Measurements from ENCODE around the gene CYB5R4. TPM values are rescaled to one million over a fixed set of nuclear protein-coding genes. Genes with fewer than 3 reads are reported as not detected.
"Not testable (repeated sequence)": the region's sequence is repeated elsewhere in the genome, so short reads cannot be mapped to it uniquely, and the experiment has no call there.

The CYB5R4 gene
- total RNA-seq, 3 donors from 2014 or later = 7.2 to 11.1 (median 7.8) TPM

DNA sequence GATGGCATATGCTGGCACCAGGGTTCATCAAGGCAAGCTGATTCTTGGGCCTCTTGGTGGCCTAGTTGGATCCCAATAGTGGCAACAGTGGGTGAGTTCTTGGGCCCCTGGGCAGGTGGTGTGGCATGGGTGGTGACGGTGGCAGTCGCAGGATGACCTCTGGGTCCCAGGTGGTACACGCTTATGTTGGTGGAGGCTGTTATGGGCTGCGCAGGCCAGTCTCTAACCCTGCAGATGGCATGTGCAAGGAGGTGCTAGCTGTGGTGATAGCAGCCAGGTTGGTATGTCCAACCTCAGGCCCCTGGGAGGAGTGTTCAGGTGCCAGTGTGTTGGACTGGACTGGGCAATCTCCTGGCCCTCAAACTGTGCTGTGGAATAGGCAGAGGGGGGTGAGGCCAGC lies 46.2 kb downstream of the CYB5R4 start:
- peaks cover 4 to 20% of the 10 kb centered on the region in 2 donors for H3K9me3 ChIP-seq
- no peaks in the 10 kb centered on the region for H3K27me3 ChIP-seq
- H3K36me3 ChIP-seq = no peaks in the 10 kb centered on the region
- no peak overlapping the region for H3K27ac ChIP-seq
- intact Hi-C loops (cut with DNase I; ENCODE audit: low total_unique reads) = no loop called here
- TF ChIP-seq, protein P1, sequence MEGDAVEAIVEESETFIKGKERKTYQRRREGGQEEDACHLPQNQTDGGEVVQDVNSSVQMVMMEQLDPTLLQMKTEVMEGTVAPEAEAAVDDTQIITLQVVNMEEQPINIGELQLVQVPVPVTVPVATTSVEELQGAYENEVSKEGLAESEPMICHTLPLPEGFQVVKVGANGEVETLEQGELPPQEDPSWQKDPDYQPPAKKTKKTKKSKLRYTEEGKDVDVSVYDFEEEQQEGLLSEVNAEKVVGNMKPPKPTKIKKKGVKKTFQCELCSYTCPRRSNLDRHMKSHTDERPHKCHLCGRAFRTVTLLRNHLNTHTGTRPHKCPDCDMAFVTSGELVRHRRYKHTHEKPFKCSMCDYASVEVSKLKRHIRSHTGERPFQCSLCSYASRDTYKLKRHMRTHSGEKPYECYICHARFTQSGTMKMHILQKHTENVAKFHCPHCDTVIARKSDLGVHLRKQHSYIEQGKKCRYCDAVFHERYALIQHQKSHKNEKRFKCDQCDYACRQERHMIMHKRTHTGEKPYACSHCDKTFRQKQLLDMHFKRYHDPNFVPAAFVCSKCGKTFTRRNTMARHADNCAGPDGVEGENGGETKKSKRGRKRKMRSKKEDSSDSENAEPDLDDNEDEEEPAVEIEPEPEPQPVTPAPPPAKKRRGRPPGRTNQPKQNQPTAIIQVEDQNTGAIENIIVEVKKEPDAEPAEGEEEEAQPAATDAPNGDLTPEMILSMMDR (IDR thresholded peaks at IDR 0.05) = no peak
- TF ChIP-seq POLR2A (IDR thresholded peaks at IDR 0.05) (no peak), POLR2AphosphoS5 (IDR thresholded peaks at IDR 0.05) (no peak)
- no peak overlapping the region for H3K4me3 ChIP-seq
- no peaks in the 10 kb centered on the region for H3K4me1 ChIP-seq
- no peak for DNase-seq (ENCODE audit: low spot score in 2 of 2)

DNA sequence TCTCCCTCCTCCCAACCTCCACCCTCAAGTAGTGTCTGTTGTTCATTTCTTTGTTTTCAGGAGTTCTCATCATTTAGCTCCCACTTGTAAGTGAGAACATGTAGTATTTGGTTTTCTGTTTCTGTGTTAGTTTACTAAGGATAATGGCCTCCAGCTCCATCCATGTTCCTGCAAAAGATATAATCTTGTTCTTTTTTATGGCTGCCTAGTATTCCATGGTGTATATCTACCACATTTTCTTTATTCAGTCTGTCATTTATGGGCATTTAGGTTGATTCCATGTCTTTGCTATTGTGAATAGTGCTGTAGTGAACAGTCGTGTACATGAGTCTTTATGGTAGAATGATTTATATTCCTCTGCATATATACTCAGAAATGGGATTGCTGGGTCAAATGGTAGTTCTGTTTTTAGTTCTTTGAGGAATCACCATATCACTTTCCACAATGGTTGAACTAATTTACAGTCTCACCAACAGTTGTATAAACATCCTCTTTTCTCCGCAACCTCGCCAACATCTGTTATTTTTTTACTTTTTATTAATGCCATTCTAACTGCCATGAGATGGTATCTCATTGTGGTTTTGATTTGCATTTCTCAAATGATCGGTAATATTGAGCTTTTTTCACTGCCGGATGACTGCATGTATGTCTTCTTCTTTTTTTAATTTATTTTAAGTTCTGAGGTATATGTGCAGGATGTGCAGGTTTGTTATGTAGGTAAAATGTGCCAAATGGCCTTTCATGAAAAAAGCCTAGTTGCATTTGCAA lies 48.3 kb downstream of the CYB5R4 start:
- H3K4me1 ChIP-seq; H3K4me3 ChIP-seq; H3K27me3 ChIP-seq; H3K27ac ChIP-seq; intact Hi-C loops (cut with DNase I; ENCODE audit: low total_unique reads); H3K36me3 ChIP-seq; H3K9me3 ChIP-seq; DNase-seq (ENCODE audit: low spot score in 2 of 2): not testable (repeated sequence)

DNA sequence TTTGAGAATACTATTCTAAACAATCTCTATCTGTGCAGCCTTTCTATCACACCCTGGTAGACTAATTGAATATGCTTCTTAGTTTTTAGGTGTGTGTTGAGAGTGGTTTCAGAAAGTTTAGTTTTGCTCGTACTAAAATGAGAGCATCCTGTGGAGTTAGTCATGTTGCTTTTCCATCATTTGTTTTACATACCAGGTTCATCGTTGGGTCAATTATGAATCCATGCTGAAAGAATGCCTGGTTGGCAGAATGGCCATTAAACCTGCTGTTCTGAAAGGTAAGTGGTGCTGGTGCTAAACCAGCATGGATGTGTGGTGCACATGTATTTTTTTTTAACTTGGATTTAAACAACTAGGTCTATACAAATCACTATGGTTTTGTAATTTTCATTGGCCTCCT lies 49.3 kb downstream of the CYB5R4 start:
- peaks cover 4 to 9% of the 10 kb centered on the region in 2 donors for H3K9me3 ChIP-seq
- no peak overlapping the region for H3K4me3 ChIP-seq
- H3K36me3 ChIP-seq = no peaks in the 10 kb centered on the region
- H3K4me1 ChIP-seq = no peaks in the 10 kb centered on the region
- no peak for DNase-seq (ENCODE audit: low spot score in 2 of 2)
- intact Hi-C loops (cut with DNase I; ENCODE audit: low total_unique reads) = no loop called here
- H3K27me3 ChIP-seq = no peaks in the 10 kb centered on the region
- TF ChIP-seq POLR2AphosphoS5 (IDR thresholded peaks at IDR 0.05) (no peak), POLR2A (IDR thresholded peaks at IDR 0.05) (no peak)
- TF ChIP-seq, protein P1 (IDR thresholded peaks at IDR 0.05) = no peak
- no peak overlapping the region for H3K27ac ChIP-seq

DNA sequence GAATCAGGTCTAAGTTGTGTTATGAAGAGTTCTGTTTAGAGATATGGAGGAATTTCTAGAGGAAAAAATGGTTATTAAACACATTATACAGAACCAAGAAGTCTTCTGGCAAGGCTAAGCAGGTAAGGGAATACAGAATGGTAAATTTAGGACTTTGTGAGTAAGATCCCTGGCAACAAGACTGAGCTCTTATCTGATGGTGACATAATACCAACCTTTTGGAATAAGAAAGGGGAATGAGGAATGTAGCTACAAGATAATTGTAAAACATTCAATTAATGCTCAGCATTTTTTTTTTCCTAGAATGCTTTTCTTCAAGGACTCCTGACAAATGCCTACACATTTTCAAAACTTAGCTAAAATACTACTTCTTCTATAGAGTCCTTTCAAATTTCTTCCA lies 51.8 kb downstream of the CYB5R4 start:
- no peaks in the 10 kb centered on the region for H3K36me3 ChIP-seq
- no peak overlapping the region for H3K4me3 ChIP-seq
- TF ChIP-seq POLR2AphosphoS5 (IDR thresholded peaks at IDR 0.05) = no peak
- TF ChIP-seq POLR2A (IDR thresholded peaks at IDR 0.05) = no peak
- TF ChIP-seq, protein P1 (IDR thresholded peaks at IDR 0.05) = no peak
- no peak for DNase-seq (ENCODE audit: low spot score in 2 of 2)
- no peak overlapping the region for H3K27ac ChIP-seq
- H3K4me1 ChIP-seq = no peaks in the 10 kb centered on the region
- H3K27me3 ChIP-seq = no peaks in the 10 kb centered on the region
- H3K9me3 ChIP-seq = no peaks in the 10 kb centered on the region
- intact Hi-C loops (cut with DNase I; ENCODE audit: low total_unique reads) = loop anchor here (5.0 kb wide), 1 partner anchor 256 kb away; no protein-coding TSS in a partner anchor

DNA sequence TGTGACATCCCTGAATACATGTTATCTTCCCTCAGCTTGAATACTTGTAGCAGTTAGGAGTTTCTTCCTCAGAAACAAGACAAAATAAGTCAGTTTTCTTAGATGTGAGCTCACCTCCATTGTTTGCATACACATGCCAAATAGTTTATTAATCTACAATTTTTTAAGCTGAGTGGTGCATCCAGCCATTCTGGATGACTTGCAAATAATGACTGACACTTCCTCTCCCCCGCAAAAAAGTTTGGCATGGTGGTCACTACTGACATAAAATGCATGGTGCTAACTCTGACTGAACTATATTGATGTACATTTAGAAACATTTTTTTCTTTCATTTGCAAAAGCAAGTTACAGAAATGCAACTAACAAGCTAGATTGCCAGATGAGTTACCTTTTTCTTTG lies 55.5 kb downstream of the CYB5R4 start:
- no peaks in the 10 kb centered on the region for H3K9me3 ChIP-seq
- intact Hi-C loops (cut with DNase I; ENCODE audit: low total_unique reads) = loop anchor here (5.0 kb wide), 1 partner anchor 252 kb away; no protein-coding TSS in a partner anchor
- DNase-seq (ENCODE audit: low spot score in 2 of 2) = no peak
- no peaks in the 10 kb centered on the region for H3K36me3 ChIP-seq
- no peak overlapping the region for H3K27ac ChIP-seq
- H3K4me1 ChIP-seq = no peaks in the 10 kb centered on the region
- H3K4me3 ChIP-seq = no peak overlapping the region
- TF ChIP-seq, protein P1 (IDR thresholded peaks at IDR 0.05) = no peak
- TF ChIP-seq POLR2AphosphoS5 (IDR thresholded peaks at IDR 0.05) (no peak), POLR2A (IDR thresholded peaks at IDR 0.05) (no peak)
- H3K27me3 ChIP-seq = no peaks in the 10 kb centered on the region
